HepG2 (cell line): Measurements from ENCODE around the gene PRSS36. TPM values are rescaled to one million over a fixed set of nuclear protein-coding genes. Genes with fewer than 3 reads are reported as not detected.

Source experiments
- AGO1 ChIP-seq: fragments of 200-400 bp; formaldehyde crosslinking; IDR thresholded peaks from 2 replicates; pipeline ENCODE4 v1.6.1; 2017; ENCODE audit warnings: mild to moderate bottlenecking, low read depth, low read length, moderate library complexity; ENCODE audit not compliant: poor library complexity, severe bottlenecking
- ATAD3A ChIP-seq: sonication (generic); formaldehyde crosslinking; IDR thresholded peaks from 2 replicates; pipeline ENCODE4 v1.4.0; 2020; ENCODE audit warnings: missing genetic modification reagents
- BRF2 ChIP-seq: sonication (generic); formaldehyde crosslinking; IDR thresholded peaks from 2 replicates; pipeline ENCODE4 v1.8.1; 2022; ENCODE audit warnings: mild to moderate bottlenecking, missing genetic modification reagents
- LBX2 ChIP-seq: sonication (generic); formaldehyde crosslinking; IDR thresholded peaks from 2 replicates; pipeline ENCODE4 v1.5.0; 2020; ENCODE audit warnings: missing genetic modification reagents, mild to moderate bottlenecking, borderline replicate concordance
- NFAT5 ChIP-seq: sonication (generic); formaldehyde crosslinking; IDR thresholded peaks from 2 replicates; pipeline ENCODE4 v1.4.0; 2020; ENCODE audit warnings: missing genetic modification reagents
- NFYC ChIP-seq: IDR thresholded peaks from 2 replicates; pipeline ENCODE4 v1.6.1; 2016; ENCODE audit warnings: missing genetic modification reagents, missing compliant biosample characterization
- NR2F1 ChIP-seq, 2 experiments: fragments of 450-650 bp in 1 of 2; formaldehyde crosslinking in 1 of 2; IDR thresholded peaks; 2 replicates each; pipeline versions ENCODE4 v1.5.0 to v1.6.1; 2016 to 2020; ENCODE audit warnings: mild to moderate bottlenecking in 1 of 2, missing compliant biosample characterization in 1 of 2, missing genetic modification reagents in 1 of 2, moderate library complexity in 1 of 2
- POGK ChIP-seq: sonication (generic); formaldehyde crosslinking; conservative IDR thresholded peaks from 2 replicates; pipeline ENCODE4 v1.8.0; 2022; ENCODE audit warnings: mild to moderate bottlenecking, moderate library complexity, missing genetic modification reagents
- POLR2AphosphoS2 ChIP-seq: IDR thresholded peaks from 2 replicates; pipeline ENCODE4 v1.6.1; 2011; ENCODE audit warnings: low read depth, low read length, improper control_type of control experiment
- RBM39 ChIP-seq: fragments of 200-400 bp; formaldehyde crosslinking; IDR thresholded peaks from one replicate; pipeline ENCODE4 v1.6.1; 2018; ENCODE audit warnings: antibody characterized with exemption, mild to moderate bottlenecking, low read depth, low read length; ENCODE audit not compliant: poor library complexity, severe bottlenecking
- TOPORS ChIP-seq: sonication (generic); formaldehyde crosslinking; IDR thresholded peaks from 2 replicates; pipeline ENCODE4 v1.8.0; 2023; ENCODE audit warnings: mild to moderate bottlenecking, missing genetic modification reagents
- ZNF44 ChIP-seq: sonication (generic); formaldehyde crosslinking; IDR thresholded peaks from 2 replicates; pipeline ENCODE4 v1.5.1; 2020; ENCODE audit warnings: mild to moderate bottlenecking, missing genetic modification reagents
- ZNF772 ChIP-seq: sonication (generic); formaldehyde crosslinking; IDR thresholded peaks from 2 replicates; pipeline ENCODE4 v1.5.0; 2020; ENCODE audit warnings: mild to moderate bottlenecking, missing genetic modification reagents
- ZNF883 ChIP-seq: sonication (generic); formaldehyde crosslinking; IDR thresholded peaks from 2 replicates; pipeline ENCODE4 v1.5.1; 2020; ENCODE audit warnings: mild to moderate bottlenecking, missing genetic modification reagents; ENCODE audit errors: not compliant biosample characterization
- polyA plus RNA-seq, 8 experiments: library from polyadenylated mRNA; depleted of rRNA in 3 of 8; stranded (reverse) in 7 of 8; unstranded in 1 of 8; fragments of >200 nt; fragmentation: Illumina TruSeq in 4 of 8; extraction: Trizol in 4 of 8; gene quantifications; 2 replicates each; pipeline versions ENCODE4 v1.2.1 to v1.2.3, GENCODE V29; 2011 to 2016; ENCODE audit warnings: low read depth in 4 of 8, missing spikeins in 1 of 8, mixed read lengths in 1 of 8; ENCODE audit not compliant: insufficient read depth in 1 of 8
- total RNA-seq, 5 experiments: library from RNA; depleted of rRNA; stranded (reverse); fragments of >200 nt; fragmentation: Illumina TruSeq; extraction: Trizol; gene quantifications; 2 replicates each; pipeline ENCODE4 v1.2.3, GENCODE V29; 2016; ENCODE audit warnings: low read depth in 1 of 5

The PRSS36 gene
- total and polyA plus RNA-seq, 2 of the 13 experiments (the other 11 are each of a cell fraction or from before 2014, with no cell fraction given): 1.5 to 2.1 TPM

GRCh38 chr16:31117384-31118222 is 32.3 kb downstream of the PRSS36 start, which contains the start of gene KAT8 (continued):
- 0 out of 2 replicates have a peak, but pooled peaks have one; percentile 40 for TF ChIP-seq NFAT5
- no peak for TF ChIP-seq LBX2 (CRISPR knock-in tag)
- peak; percentile 92 for TF ChIP-seq TOPORS (CRISPR knock-in tag)
- peak; percentile 69; the same call in 1 of the 2 replicates for TF ChIP-seq ZNF44 (CRISPR knock-in tag)
- TF ChIP-seq ZNF772 (CRISPR knock-in tag): peak; percentile 69; the same call in 1 of the 2 replicates
- TF ChIP-seq RBM39: peak; percentile 97
- peak; percentile 90 for TF ChIP-seq POGK (CRISPR knock-in tag)
- peak; percentile 65; the same call in 1 of the 2 replicates for TF ChIP-seq POLR2AphosphoS2
- TF ChIP-seq ZNF883 (CRISPR knock-in tag): peak; percentile 73
- TF ChIP-seq NFYC (CRISPR knock-in tag): peak; percentile 87
- peak; percentile 91 for TF ChIP-seq AGO1
- TF ChIP-seq ATAD3A (CRISPR knock-in tag): peak; percentile 94
- TF ChIP-seq BRF2 (CRISPR knock-in tag): peak; percentile 60; the same call in 1 of the 2 replicates
- no peak for TF ChIP-seq NR2F1 (CRISPR knock-in tag; IDR thresholded peaks at IDR 0.05)
